Stomach (tissue), 4 donors: Measurements from ENCODE around the gene CHPT1.

Experiments used
- EP300 ChIP-seq: sonication (generic); formaldehyde crosslinking; IDR thresholded peaks from one replicate; pipeline ENCODE4 v1.6.1; 2017; ENCODE audit warnings: antibody characterized with exemption
- POLR2AphosphoS5 ChIP-seq, 3 donors: sonication (generic); formaldehyde crosslinking; IDR thresholded peaks; one replicate each; pipeline ENCODE4 v1.6.1; 2016; ENCODE audit warnings: antibody characterized with exemption in 3 of 3
- TF ChIP-seq, protein P1 (sequence below), 7 experiments: fragments of 450-650 bp in 4 of 7; fragments of 200-600 bp in 3 of 7; sonication (generic) in 3 of 7; IDR thresholded peaks; one replicate each; pipeline ENCODE4 v1.5.1; 2016 to 2019; ENCODE audit warnings: antibody characterized with exemption in 7 of 7, control low read depth in 2 of 7, mild to moderate bottlenecking in 1 of 7

DNA sequence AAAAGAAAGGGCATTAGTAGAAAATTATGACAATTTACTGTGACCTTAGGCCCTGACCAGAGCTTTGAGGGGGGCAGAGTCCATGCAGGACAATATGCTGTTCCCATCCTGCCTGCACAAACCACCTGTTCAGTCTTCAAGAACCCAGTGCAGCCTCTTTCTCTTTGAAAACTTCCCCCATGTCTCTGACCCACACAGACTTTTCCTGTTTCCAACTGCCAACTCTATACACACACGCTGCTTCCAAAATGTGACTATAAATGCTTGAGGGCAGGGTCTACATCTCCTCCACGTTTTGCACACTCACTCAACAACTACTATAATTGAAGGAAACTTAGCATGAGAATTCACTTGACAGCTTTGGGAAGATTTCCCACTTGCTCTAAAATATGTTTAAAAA, 78.4 kb downstream of the CHPT1 start:
- TF ChIP-seq, protein P1, sequence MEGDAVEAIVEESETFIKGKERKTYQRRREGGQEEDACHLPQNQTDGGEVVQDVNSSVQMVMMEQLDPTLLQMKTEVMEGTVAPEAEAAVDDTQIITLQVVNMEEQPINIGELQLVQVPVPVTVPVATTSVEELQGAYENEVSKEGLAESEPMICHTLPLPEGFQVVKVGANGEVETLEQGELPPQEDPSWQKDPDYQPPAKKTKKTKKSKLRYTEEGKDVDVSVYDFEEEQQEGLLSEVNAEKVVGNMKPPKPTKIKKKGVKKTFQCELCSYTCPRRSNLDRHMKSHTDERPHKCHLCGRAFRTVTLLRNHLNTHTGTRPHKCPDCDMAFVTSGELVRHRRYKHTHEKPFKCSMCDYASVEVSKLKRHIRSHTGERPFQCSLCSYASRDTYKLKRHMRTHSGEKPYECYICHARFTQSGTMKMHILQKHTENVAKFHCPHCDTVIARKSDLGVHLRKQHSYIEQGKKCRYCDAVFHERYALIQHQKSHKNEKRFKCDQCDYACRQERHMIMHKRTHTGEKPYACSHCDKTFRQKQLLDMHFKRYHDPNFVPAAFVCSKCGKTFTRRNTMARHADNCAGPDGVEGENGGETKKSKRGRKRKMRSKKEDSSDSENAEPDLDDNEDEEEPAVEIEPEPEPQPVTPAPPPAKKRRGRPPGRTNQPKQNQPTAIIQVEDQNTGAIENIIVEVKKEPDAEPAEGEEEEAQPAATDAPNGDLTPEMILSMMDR (IDR thresholded peaks at IDR 0.05), result no peak
- TF ChIP-seq POLR2AphosphoS5 (IDR thresholded peaks at IDR 0.05) (no peak), EP300 (no peak)
